Measurements from ENCODE around the gene SLC6A3.
"Not testable (repeated sequence)": the region's sequence is repeated elsewhere in the genome, so short reads cannot be mapped to it uniquely, and the experiment has no call there.

The SLC6A3 gene

GRCh38 chr5:1362242-1363015 is 82.8 kb downstream of the SLC6A3 start:
- TF ChIP-seq POLR2A (IDR thresholded peaks at IDR 0.05; ENCODE audit: low read length): no peak
- no peak for TF ChIP-seq GATA1 (IDR thresholded peaks at IDR 0.05; ENCODE audit: low read depth, low read length)
- DNase-seq: no peak

DNA sequence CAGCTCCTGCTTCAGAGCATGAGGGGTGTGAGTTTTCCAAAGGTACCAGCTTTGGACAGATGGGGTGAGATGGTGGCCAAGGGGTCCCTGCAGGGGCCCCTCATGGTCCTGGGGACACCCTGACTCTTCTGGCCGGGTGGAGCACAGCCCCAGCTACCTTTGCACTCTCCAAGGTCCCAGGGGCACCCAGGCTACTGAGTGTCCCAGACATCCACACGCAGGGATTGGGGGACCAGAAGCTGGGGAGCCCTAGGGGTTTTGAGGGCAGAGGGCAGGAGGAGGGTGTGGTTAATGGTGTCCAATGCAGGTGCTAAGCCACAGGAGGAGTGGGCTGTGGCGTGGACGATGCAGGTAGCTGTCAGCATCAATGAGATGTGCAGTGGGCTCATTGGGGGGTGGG is 84.4 kb downstream of the SLC6A3 start:
- no peak for TF ChIP-seq POLR2A (IDR thresholded peaks at IDR 0.05; ENCODE audit: low read length)
- TF ChIP-seq GATA1 (IDR thresholded peaks at IDR 0.05; ENCODE audit: low read depth, low read length): no peak
- no peak for DNase-seq

GRCh38 chr5:1360367-1360766 is 84.9 kb downstream of the SLC6A3 start:
- DNase-seq: not testable (repeated sequence)

GRCh38 chr5:1359713-1360112 is 85.5 kb downstream of the SLC6A3 start:
- no peak for DNase-seq
- TF ChIP-seq GATA1 (IDR thresholded peaks at IDR 0.05; ENCODE audit: low read depth, low read length) (no peak), POLR2A (IDR thresholded peaks at IDR 0.05; ENCODE audit: low read length) (no peak)

GRCh38 chr5:1359031-1359645 is 86.1 kb downstream of the SLC6A3 start:
- TF ChIP-seq GATA1 (IDR thresholded peaks at IDR 0.05; ENCODE audit: low read depth, low read length): no peak
- no peak for TF ChIP-seq POLR2A (IDR thresholded peaks at IDR 0.05; ENCODE audit: low read length)
- DNase-seq: no peak

DNA sequence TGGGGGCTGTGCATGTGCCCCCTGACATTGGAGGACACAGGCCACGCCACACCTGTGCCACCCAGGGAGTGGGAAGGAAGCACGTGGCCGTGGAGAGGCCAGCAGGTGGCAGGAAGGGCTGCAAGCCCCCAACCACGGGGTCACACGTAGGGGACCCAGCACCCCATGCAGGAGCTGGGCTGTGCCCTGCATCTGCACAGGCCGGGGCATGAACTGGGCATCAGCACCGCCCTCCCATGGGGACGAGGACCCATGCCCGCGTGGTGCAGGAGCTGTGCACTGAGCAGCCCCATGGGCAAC is 86.6 kb downstream of the SLC6A3 start:
- DNase-seq: no peak
- no peak for TF ChIP-seq GATA1 (IDR thresholded peaks at IDR 0.05; ENCODE audit: low read depth, low read length)
- TF ChIP-seq POLR2A (IDR thresholded peaks at IDR 0.05; ENCODE audit: low read length): no peak

DNA sequence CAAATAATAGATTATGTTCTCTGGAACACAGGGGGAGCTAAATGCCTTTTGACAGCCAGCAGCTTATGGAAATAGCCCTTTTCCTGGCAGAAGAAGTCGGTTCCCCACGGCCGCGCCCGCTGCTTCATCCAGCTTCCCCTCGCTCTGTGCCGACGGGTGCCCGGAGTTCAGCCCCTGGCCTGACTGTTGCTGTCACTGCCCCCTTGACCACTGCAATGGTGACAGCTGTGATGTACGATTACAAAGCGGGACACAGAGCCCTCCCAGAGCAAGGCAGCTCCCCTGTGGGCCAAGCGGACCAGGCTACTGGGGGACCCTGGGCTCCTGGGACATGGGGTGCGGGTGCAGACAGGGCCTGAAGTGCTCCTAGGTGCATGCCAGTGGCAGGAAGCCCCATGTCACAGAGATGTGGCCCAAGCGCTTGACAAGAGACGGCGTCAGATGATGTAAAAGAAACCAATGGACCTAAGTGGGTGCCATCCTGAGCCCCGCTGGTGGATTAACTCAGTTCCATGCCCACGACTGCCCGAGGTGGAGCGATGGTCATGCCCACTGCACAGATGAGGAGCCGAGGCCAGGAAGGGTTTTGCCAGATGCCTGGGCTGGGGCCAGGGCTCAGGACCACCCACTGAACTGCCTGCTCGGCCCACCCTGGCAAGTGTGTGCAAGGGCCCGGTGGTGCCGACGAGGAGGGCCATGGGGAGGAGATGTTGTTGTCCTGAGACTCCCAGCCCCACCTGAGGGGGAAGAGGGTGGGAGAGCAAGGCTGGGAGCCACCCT is 87.1 kb downstream of the SLC6A3 start:
- TF ChIP-seq GATA1 (IDR thresholded peaks at IDR 0.05; ENCODE audit: low read depth, low read length) (no peak), POLR2A (IDR thresholded peaks at IDR 0.05; ENCODE audit: low read length) (no peak)
- no peak for DNase-seq

DNA sequence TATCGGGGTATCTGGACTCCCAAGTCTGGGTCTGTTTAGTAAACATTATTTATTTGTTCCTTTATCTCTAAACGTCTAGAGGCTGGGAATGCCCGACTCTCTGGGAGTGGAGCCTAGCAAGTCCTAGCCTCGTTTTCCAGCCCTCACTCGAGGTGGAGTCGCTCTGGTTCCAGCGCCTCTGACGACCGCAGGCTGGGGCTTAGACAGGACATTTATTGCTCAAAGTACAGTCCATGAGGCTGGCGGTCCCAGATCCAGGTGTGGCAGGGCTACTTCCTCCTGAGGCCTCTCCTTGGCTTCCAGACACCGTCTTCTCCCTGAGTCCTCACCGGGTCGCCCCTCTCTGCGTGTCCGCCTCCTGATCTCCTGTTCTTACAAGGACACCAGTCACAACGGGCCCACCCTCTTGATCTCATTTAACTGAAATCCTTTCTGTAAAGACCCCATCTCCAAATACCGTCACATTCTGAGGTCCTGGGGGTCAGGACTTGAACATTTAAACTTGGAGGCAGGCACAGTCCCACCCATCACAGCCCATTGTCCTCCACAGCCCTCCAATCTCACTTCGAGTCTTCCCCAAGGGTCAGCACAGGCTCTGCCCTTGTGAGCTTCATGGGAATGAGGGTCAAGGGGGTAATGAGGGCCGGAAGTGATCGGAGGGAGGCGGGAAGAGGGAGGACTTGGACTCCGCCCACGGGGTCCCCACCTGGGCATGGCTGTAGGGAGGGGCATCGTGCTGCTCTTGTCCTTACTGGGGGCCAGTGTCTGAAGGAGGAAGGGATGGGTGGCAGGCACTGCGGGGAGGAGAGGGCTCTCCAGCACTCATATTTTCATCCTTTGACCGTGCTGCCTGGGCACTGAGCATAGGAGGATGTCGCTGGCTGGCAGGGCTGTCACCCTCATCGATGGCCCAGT is 88.1 kb downstream of the SLC6A3 start:
- no peak for TF ChIP-seq GATA1 (IDR thresholded peaks at IDR 0.05; ENCODE audit: low read depth, low read length)
- TF ChIP-seq POLR2A (IDR thresholded peaks at IDR 0.05; ENCODE audit: low read length): no peak
- DNase-seq: no peak

GRCh38 chr5:1354576-1354975 is 90.7 kb downstream of the SLC6A3 start:
- DNase-seq: no peak

GRCh38 chr5:1352231-1353219 is 92.7 kb downstream of the SLC6A3 start:
- no peak for DNase-seq
- TF ChIP-seq POLR2A (IDR thresholded peaks at IDR 0.05; ENCODE audit: low read length) (no peak), GATA1 (IDR thresholded peaks at IDR 0.05; ENCODE audit: low read depth, low read length) (no peak)

More at GRCh38 chr5:1354576-1354975, 90.7 kb downstream of the SLC6A3 start:
- TF ChIP-seq POLR2A (IDR thresholded peaks at IDR 0.05; ENCODE audit: low read length) (no peak), GATA1 (IDR thresholded peaks at IDR 0.05; ENCODE audit: low read depth, low read length) (no peak)

GRCh38 chr5:1351156-1351555 is 94.1 kb downstream of the SLC6A3 start:
- DNase-seq: no peak
- TF ChIP-seq GATA1 (IDR thresholded peaks at IDR 0.05; ENCODE audit: low read depth, low read length) (no peak), POLR2A (IDR thresholded peaks at IDR 0.05; ENCODE audit: low read length) (no peak)

DNA sequence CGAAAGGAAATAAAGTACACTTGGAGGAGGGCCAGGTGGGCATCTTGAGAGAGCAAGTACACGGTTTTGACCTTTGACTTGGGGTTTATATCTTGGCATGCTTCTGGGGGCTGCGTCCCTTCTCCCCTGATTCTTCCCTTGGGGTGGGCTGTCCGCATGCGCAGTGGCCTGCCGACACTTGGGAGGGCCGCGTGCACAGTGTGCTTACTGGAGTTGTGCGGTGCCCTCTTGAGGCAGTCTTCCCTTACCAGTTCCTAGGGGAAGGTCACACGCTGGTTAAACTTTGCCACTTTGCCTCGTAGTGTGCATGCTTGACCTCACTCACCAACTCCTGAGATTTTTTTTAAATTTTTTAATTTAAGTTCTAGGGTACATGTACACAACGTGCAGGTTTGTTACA is 96.0 kb downstream of the SLC6A3 start:
- no peak for TF ChIP-seq GATA1 (IDR thresholded peaks at IDR 0.05; ENCODE audit: low read depth, low read length)
- TF ChIP-seq POLR2A (IDR thresholded peaks at IDR 0.05; ENCODE audit: low read length): no peak
- DNase-seq: no peak

DNA sequence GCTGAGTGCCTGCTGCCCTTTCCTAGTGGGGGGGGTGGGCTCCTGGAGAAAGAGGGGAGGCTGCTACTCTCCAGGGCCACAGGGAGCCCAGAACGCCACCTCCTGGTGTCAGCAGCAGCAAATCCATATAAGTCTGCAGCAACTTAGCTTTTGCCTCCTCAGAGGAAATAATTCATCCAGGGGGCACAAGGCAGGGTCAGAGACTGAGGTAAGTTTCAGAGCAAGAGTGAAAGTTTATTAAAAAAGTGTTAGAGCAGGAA is 96.3 kb downstream of the SLC6A3 start:
- no peak for DNase-seq
- TF ChIP-seq POLR2A (IDR thresholded peaks at IDR 0.05; ENCODE audit: low read length): no peak
- no peak for TF ChIP-seq GATA1 (IDR thresholded peaks at IDR 0.05; ENCODE audit: low read depth, low read length)
